Midbrain (tissue), 1 donor: ENCODE measurements around the gene FAM177B.
A peak's percentile ranks its signal among the peaks of the same experiment; 100 is the strongest.

Experiments
- DNase-seq: peaks from one replicate; lab custom pipeline; 2025; lab: John Stamatoyannopoulos, UW

FAM177B gene

GRCh38 chr1:222736972-222737371 is at the start of gene FAM177B:
TSS of gene FAM177B (plus strand) at chr1:222737202. CDS start at chr1:222746546, 9,344 bp downstream.
- DNase-seq, result no peak

- no peak for DNase-seq
These were observed 46.0 kb upstream of the FAM177B start for GRCh38 chr1:222691016-222691415.

DNA sequence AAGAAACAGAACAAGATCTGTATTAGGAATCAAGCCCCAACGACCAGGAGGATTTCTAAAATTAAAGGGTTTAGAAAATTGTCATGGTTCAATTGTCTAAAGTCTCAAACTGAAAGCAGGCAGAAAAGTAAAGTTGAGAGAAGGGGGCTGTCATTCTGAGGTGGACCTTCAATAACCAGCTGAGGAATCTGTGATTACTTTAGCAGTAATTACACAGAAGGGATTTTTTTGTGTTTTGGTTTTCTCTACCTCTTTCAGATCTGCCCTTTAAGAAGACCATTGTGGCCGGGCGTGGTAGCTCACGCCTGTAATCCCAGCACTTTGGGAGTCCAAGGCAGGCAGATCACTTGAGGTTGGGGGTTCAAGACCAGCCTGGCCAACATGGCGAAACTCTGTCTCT is 42.1 kb upstream of the FAM177B start:
- DNase-seq, result no peak

GRCh38 chr1:222696741-222697140 is 40.3 kb upstream of the FAM177B start:
- no peak for DNase-seq

- no peak for DNase-seq
These were observed 39.8 kb upstream of the FAM177B start for GRCh38 chr1:222697203-222697602.

- no peak for DNase-seq
These were observed 39.2 kb upstream of the FAM177B start for GRCh38 chr1:222697826-222698225.

DNA sequence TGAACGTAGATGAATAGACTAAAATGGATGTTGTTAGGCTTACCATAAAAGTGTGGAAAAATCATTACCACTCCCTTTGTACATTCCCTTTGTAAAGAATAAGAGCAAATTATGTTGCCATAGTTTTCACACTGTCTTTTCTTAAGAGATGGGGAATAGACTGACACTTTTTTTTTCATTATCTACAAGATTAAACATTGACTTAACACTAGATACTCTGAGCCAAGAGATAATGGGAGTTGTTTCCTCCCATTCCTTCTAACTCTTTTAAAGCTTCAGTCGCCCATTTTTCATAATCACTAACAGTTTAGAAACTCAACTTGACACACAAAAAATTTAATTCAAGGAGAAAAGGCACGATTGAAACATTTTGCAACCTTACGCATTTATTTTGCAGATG is 34.8 kb upstream of the FAM177B start:
- no peak for DNase-seq

DNA sequence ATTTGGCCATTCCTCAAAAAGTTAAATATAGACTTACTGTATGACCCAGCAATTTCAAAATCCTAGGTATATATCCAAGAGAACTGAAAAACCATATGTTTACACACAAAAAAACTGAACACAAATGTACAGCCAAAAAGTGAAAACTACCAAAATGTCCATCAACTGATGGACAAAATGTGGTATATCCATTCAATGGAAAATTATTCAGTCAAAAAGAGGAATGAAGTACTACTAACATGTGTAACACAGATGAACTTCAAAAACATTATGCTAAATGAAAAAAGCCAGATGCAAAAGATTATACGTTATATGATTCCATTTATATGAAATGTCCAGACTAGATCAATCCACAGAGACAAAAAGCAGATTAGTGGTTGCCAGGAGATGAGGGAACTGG is 32.7 kb upstream of the FAM177B start:
- DNase-seq, result no peak

- no peak for DNase-seq
These were observed 30.2 kb upstream of the FAM177B start for GRCh38 chr1:222706815-222707214.

DNA sequence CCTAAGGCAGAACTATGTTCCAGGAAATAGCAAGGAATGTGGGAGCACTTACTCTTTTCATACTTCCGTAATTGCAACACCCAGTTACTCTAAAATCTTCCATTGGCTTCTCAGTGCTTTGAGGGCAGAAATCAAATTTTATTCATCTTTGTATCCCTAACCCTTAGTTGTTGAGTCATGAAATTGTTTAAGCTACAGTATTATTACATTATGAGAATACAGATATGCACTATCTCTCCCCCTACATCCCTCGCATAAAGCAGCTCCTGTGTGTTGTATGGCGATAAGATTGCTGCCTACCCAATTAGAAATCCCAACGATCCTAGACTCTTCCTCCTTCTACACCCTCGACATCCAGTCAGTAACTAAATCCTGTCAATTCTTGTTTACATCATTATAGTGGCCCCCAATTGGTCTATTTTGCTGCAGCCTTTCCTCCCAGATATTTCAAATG is 27.3 kb upstream of the FAM177B start:
- no peak for DNase-seq

DNA sequence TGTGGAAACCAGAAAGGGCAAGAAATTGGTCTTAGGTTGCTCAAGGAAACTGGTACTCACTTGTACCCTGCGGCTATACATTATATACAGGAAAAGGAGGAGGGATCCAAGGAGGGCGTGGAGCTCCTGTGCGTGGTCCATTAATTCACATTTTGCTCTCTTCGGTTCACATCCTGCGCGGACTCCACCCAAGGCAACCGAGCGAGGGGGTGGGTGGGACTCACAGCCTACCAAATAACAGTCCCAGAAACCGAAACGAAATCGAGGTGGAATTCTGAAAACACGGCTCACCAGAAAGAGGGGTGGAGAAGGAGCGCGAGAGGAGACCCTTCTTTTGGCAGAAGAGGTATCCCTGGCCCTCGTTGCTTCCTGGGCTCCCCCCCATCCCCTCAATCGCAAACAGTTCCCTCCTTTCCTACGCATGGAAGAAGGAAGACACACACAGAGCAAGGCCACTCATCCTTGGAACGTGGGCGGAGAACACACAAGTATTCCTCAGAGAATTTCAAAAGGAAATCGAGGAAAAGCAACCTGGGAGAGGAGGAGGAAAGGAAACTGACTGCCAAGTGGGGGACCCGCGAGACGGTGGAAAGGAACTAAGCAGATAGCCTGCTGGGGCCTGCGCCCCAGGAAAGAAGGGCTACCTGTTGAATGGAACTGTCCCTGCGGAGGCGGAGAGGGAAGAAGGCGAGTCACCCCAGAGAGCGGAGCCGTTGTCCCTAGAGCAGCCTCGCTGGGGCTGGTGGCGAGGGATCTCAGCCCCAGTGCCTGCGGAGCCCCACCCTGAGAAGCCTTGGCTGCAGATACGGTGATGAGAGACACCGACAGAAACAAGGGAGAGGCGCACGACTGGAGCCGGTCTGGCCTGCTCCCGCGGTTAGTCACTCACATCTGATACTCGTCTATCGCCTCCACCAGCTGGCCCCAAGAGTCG is 25.4 kb upstream of the FAM177B start:
- peak; percentile 24 for DNase-seq

GRCh38 chr1:222712253-222713090 is 24.5 kb upstream of the FAM177B start, which contains the start of the genes AIDA and BROX:
TSS of gene AIDA (minus strand) at chr1:222712491. CDS start at chr1:222712317, 174 bp downstream.
TSS of gene BROX (plus strand) at chr1:222712564. CDS start at chr1:222715700, 3,136 bp downstream.
- peak; percentile 95 for DNase-seq

DNA sequence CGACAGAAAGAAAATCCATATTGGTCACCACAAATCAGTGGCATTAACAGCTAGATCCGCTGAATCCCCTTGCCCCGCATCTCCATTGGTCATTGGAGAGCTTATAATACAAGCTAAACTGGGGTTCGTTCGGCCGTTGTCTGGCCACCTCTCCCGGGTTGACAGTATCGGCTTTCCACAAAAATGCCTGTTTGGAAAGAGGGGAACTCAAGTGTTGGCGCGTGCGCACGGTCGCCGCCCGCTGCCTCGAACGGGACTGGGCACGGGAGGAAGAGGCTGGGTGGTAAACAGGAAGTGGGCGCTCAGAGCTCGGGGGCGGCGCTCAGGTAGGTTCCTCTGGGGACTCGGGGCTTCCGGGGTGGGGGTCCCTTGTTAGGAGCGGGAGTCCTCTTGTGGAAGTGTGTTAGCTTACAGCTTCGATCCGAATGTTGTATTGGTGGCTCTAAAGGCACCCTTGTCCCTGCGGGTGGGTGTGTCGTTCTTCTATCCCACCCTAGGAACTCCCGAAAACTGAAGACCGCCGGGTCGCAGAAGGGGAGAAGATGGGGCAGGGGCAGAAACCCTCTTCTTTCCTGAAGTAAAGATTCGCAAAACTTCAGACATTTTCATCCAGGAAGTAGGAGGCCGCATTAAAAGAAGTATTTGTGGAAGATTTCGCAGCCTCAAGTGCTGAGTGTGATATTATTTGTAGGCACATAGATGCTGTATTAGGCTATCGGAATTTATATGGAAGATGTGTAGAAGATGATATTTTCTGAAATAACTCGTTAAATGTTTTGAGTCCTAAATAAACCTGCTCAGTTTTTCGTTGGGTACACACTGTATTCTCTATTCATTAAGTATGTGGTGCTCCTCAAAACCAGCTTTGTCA is 23.7 kb upstream of the FAM177B start:
- DNase-seq, result peak; percentile 96

GRCh38 chr1:222716393-222716792 is 20.6 kb upstream of the FAM177B start:
- no peak for DNase-seq

DNA sequence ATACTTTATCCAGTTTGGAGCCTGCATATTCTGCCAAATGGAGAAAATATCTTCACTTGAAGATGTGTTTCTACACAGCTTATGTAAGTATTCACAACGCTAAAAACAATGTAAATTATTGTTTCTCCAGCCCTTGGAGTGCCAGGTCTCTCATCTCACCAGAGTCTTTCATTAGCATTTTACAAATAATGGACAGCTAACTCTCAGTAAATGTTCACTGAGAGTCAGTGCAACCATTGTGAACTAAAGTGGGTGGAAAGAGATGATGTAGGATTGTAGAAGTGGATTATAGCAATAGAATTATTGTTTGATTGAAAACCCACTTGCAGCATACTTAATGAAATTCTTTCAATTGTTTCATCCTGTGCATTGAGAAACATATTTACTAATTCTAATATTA is 8.3 kb upstream of the FAM177B start:
- DNase-seq, result peak; percentile 43

DNA sequence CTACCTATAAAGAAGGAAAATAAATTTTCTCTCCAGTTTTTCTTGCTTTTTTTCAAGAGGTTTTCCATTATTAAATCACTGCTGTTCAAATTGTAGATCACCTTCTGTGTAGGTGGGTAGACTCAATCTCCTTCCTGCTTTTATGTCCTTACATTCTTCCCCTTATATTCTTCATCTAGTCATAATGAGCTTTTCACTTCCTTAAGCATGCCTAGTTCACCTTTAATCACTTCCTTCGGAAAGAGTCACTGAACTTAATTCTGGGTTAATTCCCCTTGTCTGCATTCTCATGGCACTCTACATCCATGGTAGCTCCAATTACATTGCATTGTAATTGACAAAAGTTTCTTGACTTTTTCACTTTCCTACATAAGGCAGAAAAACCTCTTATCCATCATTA is 6.1 kb upstream of the FAM177B start:
- DNase-seq, result no peak

DNA sequence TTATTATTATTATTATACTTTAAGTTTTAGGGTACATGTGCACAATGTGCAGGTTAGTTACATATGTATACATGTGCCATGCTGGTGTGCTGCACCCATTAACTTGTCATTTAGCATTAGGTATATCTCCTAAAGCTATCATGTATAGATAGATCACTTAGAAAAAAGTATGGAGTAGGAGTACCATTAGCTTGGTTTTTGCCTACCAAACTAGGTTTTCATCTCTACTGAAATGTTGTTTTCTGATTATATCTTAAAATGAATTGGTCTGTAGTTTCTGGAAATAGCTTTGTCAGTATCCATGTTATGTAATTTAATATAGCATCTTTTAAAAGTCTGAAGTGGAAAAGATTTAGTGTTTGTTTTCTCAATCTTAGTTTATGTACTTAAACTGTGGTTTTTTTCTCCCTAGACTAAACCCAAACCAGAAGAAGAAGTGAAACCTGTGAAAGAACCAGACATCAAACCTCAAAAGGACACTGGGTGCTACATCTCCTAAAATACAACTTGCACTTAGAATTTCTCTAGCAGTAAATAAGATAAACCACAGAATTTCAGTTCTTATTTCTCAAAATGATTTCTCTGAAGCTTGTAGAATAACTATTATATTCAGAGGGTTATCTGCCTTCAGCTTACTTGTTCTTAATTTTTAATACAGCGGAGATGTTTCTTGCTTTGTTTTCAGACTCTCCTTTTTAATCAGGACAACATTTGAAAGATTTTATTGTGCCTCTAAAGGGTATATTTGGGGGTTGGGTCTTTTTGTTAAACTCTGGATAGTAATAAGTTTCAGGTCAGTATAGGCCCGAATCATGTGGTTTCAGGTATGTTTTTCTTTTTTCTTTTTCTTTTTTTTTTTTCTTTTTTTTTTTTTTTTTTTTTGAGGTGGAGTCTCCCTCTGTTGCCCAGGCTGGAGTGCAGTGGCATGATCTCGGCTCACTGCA is 4.5 kb upstream of the FAM177B start:
- no peak for DNase-seq

- DNase-seq, result no peak
These were observed 2.3 kb upstream of the FAM177B start for GRCh38 chr1:222734740-222735139.

DNA sequence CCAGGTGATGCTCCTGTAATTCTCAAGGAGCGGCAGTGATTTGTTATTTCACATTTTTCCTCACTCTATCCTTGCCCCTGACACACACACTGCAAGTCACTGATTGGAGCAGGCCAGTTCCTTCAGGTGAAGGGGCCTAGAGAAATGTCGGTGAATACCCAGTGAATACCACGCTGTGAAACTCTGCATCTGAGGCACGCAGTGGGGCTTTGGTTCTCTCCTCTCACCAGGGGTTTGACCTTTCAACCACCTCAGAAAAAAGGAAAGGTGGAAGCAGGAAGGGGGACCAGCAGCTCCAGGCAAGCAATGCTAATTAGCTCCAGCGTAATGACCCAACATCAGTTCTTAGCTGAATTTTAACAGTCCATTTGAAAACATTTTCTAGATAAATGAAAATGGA is 532 bp upstream of the FAM177B start:
- no peak for DNase-seq

GRCh38 chr1:222739465-222739864 is 2.5 kb downstream of the FAM177B start:
- DNase-seq, result no peak
